ENCODE data around the gene TMED10.

GRCh38 chr14:75096959-75097358, 79.5 kb downstream of the TMED10 start:
- TF ChIP-seq TAF1 (IDR thresholded peaks at IDR 0.05; ENCODE audit: borderline replicate concordance, insufficient read depth, low read length), result no peak
- no peak for TF ChIP-seq REST (IDR thresholded peaks at IDR 0.05; ENCODE audit: insufficient read depth in 1 of 2, low read depth in 2 of 2, low read length in 2 of 2)
